Activated T-cell treated with anti-CD3 and anti-CD28 coated beads, Interleukin-2, amount 50 U/mL, for 48 hours (primary cell): ENCODE data around the gene FBXW7.

Experiments used
- DNase-seq, 2 experiments: peaks; one replicate each; pipeline ENCODE4 v3.0.0-alpha.2; 2020

The FBXW7 gene

DNA sequence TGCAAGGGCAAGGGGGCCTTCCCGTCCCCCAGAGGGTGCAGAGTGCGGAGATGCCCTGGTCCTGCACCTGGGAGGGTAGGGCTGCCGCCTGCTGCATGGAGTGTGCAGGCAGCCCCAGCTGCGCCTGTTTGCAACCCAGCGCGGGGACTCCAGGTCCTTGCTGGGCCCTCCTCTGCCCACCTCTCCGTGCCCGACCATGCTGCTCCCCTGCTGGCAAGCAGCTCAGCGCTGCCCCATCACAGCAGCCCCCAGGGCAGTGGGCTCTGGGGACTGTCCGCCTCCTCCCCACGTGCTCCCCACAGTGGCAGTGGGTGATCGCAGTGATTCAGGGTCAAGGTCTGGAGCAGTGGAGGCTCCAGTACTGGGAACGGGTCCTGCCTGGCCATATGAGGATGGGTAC lies 5.0 kb upstream of the FBXW7 start:
- DNase-seq, result no peak

DNA sequence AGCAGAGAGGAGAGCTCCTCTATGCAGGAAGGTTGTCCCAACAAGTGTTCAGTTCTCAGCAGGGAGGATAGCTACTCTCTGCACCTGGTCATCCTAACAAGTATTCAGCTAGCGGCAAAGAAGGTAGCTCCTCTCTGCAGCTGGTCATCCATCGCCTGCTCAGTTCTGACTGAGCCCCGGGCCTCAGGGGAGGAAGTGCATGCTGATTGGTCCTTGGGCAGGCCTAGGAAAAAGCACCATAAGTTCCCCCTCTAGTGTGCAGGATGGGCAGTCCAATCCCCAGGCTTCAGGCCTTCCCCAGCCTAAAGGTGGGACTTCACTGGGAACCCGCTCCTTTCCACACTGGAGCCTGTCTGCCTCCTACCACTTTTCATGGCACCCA lies 4.4 kb upstream of the FBXW7 start:
- no peak for DNase-seq

DNA sequence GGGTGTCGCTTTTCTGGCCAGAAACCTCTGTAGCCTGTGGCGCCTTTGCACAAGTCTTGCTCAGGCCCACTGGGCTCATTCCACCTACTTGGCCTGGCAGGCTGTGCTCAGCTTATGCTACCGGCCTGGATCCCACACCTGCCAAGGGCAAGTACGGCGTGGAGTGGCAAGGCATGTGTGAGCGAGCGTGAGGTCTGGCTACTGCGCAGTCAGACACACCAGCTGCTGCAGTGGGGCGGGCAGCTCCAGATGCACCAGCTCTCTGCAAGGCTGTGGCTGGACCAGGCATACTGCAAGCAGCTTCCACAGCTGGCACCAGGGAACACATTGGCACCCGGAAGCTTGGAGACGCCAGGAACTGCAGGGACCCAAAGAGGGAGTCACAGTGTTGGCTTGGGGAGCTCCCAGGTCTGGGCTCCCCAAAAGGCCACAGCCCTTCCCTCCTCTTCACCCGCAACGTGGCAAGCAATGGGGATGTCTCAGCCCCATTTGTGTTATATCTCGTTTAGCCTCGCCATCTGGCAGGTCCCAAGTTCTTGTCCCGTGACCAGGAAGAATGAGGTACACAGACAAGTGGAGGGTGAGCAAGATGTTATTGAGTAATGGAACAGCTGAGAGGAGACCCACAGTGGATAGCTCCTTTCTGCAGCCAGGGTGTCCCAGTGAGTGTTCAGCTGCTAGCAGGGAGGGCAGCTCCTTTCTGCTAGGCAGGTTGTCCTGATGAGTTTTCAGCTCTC lies 3.8 kb upstream of the FBXW7 start:
- no peak for DNase-seq

DNA sequence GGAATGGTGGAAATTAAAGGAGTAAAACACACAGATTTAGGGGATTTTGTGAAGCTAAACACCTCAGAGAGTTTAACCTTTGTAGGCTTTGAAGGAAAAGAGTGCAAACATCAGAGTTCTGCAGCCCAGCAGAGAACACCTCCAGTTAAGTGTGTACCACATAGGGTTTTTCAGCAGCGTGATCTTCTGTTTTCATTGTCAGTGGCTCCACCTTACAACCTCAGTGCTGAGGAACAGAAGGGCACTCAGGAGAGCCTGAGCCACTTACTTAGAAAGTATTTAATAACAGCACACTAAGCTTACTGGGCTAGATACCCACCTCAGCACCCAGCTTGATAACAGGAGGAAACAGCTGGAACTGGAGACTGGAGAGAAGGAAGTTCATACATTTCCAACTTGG lies 2.0 kb upstream of the FBXW7 start:
- no peak for DNase-seq

DNA sequence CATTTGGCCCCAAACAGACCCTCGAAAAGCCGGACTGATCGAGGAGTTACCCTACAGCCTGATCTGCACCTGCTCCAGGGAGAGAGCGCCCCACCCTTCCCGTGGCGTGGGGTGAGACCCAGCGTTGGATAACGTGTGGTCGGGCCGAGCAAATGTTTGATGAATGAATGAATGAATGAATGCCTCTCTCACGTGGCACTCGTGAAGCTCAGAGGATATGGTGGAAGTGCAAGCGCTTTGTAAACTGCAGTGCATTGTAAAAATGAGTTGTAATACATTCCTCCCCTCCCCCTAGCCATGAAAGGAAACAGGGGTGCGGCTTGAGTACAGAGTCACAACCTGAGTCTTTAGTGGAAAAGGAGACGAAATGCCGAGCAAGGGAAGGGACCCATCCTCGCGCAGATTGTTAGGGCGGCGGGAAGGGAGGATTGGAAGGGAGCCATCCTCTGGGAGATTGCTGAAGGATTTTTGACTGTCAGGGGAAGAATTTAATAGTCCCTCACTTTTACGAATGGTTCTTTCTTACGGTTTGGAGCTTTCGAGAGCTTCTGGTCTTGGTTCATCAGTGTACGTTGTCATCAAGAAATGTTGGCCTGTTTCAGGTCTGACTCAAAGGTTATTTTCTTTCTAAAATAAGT lies 772 bp upstream of the FBXW7 start:
- DNase-seq, result no peak

DNA sequence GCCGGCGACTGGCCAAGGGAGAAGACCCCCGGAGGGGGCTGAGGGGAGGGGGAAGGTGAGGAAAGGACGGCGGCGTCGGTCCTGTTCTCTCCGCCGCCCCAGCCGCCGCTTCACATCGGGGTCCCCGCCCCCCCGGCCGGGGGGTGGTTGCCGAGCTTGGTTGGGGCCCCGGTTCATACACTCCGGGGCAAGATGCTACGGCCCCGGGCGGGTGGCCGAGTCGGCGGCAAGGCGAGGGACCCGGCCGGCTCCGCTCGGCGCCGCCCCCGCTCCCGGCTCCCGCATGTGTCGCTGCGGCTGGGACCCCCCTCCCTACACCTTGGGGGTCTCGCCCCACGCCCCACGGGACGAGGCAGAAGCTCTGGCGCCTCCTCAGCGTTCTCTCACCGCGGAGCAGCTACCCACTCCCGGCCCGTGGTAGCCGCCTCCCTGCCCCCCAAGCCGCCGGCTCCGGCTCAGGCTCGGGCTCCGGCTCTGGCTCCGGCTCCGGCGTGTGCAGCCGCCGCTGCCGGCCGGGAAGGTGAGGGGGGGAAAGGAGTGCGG lies 461 bp downstream of the FBXW7 start:
- no peak for DNase-seq

DNA sequence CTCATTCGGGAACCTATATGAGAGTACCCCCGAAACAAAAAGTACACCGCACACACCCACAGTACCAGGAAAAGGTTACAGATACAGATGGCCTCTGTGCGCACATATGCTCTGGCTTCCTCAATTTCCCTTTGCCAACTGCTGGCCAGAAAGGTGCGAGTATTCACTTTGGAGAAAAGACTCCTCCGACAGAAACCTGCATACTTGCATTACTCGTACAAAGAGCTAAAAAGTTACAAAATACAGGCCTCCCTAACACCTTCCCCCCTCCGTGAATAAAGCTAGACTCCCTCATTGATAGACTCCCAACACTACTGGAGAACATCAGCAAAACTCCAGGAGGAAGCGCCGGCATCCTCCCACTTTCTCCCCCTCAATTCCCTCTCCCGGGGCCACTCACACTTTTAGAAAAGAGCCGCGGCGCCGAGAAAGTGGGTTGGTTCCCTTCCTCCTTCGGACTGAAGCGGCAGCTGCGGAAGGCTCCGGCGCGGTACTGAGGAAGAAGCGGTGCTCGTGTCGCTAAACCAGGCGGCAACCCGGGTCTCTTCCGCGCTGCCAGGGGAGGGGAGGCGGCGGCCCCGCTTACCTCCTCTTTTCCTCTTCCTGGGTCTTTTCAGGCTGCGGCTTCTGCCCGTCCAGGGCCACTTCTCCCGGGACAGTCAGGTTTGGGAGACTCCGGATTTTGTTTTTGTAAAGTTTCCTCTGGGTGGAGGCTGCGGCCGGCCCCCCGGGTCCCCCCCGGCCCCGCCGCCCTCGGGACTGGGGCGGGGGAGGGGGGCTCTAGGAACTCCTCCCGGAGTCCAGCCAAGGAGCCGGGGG lies 1.1 kb downstream of the FBXW7 start:
- DNase-seq, result peak; percentile 59 to 66

DNA sequence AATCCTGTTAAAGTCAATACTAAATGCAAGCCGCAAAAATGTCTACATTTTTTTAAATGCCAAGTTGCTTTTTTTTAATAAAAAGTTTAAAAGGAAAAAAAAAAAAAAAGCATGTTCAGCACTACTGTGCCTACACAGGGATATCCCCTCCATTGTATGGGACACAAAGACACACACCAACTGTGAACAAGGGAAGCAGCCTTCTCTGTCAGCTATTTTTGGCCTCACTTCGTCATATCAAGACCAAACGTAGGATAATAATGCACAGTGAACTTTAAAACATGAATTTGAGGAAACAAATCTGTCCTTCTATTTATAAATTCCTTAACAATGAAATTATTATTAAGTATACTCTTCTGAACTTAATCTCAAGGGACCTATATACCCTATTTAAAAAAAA lies 4.4 kb downstream of the FBXW7 start:
- DNase-seq, result no peak

DNA sequence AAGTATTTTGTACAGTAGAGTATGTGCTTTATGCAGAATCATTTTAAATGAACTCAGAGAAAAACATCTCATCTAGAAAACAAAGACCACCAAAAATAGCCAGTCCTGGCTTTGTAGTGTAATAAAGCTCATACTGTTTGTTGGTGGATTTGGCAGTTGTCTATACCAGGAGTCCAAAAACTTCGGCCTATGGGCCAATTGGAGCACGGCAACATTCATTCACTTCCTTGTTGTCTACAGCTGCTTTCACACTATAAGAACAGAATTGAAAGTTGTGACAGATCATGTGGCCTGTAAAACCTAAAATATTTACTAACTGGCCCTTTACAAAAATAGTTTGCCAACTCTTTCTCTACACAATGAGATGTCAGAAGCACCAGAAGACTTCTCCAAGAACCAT lies 5.3 kb downstream of the FBXW7 start:
- DNase-seq, result no peak

DNA sequence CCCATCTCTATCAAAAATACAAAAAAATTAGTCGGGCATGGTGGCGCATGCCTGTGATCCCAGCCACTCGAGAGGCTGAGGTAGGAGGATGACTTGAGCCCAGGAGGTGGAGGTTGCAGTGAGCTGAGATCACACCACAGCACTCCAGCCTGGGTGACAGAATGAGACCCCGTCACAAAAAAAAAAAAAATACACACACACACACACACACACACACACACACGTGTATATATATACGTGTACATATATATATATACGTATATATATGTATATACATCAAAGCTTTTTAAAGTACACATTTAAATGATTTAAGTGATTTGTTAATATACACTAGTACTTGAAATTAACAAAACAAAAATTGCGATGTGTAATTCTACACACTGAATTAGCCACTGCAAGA lies 6.0 kb downstream of the FBXW7 start:
- no peak for DNase-seq

DNA sequence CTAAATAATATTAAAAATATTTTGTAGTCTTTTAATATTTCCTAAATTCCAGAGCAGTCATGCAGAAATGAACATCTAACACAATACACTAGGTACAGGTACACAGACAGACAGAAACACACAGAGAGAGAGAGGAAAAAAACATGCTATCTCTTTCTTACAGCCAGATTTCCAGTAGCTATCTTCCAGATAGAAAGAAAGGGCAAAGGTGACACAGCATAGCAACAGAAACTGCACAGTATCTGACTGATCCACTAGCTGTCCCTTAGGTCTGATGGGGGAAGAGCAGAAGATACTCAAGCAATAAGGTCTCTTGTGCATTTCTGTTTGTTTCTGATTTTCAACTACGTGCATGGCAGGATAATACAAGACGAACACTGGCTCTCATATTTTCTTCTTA lies 7.8 kb downstream of the FBXW7 start:
- no peak for DNase-seq

DNA sequence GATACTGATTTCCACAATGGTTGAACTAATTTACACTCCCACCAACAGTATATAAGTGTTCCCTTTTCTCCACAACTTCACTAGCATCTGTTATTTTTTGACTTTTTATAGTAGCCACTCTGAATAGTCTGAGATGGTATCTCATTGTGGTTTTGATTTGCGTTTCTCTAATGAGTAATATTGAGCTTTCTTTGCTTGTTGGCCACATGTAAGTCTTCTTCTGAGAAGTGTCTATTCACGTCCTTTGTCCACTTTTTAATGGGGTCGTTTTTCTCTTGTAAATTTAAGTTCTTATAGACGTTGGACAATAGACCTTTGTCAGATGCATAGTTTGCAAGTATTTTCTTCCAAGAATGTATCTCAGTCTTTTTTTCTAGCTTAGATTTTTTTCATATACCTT lies 10.0 kb downstream of the FBXW7 start:
- DNase-seq, result no peak

DNA sequence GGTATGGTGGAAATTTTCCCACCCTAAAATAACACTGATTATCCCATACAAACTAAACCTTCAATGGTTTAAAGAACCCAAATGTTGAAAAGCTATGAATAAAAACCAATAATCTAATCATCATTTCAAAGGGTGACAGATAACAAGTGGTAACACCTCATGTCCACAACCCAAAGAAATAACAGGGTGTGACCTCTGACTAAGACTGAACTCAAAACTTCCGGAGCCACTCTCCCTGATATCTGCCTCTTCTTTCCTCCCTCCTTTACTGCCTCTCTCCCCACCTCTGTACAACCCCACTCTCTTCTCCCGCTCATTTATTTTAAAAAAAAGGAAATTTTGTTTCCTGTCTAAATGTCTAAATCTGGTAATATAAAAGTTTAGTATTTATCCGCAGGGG lies 11.5 kb downstream of the FBXW7 start:
- no peak for DNase-seq

DNA sequence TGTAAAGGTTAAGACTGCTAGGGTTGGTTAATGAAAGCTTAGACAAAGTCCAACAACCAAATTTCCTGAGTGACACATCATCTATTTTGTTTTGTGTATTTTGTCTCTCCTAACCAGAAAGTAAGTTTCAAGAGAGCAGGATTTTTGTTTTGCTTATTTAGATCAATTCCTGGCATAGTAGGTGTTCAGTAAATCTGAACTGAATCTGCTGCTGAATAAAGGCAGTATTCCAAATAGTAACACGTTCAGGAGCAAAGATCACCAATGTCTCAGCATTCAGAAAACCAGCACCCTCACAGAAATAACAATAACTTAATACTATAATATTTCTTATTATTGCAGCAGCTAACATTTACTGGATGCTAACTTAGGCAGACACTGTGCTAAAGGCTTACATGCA lies 12.2 kb downstream of the FBXW7 start:
- no peak for DNase-seq

DNA sequence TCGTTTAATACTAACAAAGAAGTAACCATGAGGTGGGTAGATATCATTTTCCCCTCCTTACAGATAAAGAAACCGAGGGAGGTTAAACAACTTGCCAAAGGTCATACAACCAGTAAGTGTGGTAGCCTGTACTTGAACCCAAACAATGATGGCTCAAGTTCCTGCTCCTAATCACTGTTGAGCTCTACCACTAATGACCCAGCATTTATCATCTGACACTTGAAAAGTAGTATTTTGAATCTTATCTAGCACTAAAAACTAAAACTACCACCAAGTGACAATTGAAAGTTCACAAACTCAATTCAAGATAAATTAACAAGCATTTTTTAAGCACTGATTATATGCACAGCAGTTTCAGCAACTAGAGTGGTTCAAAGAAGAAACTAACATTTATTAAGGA lies 13.1 kb downstream of the FBXW7 start:
- DNase-seq, result no peak

DNA sequence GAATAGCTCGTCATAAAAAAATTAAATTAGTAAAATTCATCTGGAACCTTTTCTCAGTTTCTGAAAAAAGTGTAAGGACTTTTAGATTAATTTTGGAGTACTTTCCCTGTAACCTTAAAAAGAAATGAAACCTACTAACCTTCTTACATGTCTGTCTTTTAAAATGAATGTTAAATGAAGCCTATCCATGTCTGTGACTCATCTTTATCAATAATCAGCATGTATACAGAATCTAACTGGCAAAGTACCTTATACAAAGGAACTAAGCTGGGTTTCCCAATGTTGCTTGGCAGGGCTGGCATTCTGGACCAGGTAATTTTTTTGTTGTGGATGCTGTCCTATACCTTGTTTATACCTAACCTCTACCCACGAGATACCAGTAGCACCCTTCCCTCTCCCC lies 13.6 kb downstream of the FBXW7 start:
- DNase-seq, result no peak

DNA sequence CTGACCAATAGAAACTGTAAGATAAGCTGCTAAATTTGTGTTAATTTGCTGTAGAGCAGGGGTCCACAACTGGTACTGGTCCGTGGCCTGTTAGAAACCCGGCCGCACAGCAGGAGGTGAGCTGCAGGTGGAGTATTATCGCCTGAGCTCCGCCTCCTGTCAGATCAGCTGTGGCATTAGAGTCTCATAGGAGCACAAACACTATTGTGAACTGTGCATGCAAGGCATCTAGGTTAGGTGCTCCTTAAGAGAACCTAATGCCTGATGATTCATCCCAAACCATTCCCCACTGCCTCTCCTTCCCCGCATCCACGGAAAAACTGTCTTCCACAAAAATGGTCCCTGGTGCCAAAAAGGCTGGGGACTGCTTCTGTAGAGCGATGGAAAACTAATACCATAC lies 19.7 kb downstream of the FBXW7 start:
- no peak for DNase-seq

DNA sequence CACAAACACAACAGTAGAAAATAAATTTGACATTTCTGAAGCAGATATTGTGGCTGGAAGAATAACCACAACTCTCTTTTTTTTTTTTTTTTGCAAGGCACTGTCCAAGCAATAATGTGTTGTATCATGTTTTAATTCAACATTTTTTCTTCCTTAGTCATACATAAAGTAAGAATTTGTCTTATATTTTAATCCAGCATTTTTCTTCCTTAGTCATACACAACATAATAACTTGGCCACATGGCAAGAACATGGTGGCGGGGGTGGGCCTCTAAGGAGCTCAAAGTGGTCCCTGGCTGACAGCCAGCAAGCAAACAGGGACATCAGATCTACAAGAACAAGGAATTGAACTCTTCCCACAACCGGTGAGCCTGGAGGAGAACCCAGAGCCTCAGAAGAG lies 20.2 kb downstream of the FBXW7 start:
- no peak for DNase-seq

DNA sequence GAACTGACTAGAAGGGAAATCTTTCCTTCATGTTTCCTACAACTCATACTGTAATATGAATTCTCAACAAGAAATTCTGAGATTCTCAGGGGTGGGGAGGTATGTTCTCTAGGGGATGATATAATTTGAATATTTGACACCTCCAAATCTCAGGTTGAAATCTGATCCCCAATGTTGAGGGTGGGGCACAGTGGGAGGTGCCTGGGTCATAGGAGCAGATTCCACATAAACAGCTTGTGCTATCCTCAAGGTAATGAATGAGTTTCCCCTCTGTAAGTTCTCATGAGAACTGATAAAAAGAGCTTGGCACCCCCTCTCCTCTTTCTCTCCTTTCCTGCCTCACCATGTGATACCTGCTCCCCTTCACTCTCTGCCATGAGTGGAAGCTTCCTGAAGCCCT lies 21.5 kb downstream of the FBXW7 start:
- no peak for DNase-seq

DNA sequence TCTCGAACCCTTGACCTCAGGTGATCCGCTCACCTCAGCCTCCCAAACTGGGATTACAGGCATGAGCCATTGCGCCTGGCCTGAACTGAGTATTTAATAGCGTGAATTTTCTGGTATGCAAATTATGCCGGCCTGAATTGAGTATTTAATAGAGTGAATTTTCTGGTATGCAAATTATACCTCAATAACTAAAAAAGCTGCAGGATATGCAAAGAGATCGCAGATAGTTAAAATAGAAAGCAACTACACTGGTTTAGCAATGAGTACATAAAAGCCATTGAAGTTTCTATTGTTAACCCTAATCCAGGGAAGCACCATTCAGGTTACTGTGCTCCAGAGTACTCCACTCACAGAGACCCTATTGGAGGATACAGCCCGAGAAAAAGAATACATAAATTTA lies 22.8 kb downstream of the FBXW7 start:
- DNase-seq, result no peak

DNA sequence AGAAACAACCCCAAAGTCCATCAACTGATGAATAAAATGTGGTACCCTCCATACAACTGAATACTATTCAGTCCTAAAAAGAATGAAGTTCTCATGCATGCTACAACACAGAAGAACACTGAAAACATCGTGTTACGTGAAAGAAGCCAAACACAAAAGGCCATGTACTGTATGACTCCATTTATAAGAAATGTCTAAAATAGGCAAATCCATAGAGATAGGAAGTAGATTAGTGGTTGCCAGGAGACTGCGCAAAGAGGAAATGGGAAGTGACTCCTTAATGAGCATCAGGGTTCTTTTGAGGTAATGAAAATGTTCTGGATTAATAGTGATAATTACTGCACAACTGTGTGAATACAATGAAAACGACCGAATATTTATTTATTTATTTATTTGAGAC lies 23.4 kb downstream of the FBXW7 start:
- DNase-seq, result no peak

DNA sequence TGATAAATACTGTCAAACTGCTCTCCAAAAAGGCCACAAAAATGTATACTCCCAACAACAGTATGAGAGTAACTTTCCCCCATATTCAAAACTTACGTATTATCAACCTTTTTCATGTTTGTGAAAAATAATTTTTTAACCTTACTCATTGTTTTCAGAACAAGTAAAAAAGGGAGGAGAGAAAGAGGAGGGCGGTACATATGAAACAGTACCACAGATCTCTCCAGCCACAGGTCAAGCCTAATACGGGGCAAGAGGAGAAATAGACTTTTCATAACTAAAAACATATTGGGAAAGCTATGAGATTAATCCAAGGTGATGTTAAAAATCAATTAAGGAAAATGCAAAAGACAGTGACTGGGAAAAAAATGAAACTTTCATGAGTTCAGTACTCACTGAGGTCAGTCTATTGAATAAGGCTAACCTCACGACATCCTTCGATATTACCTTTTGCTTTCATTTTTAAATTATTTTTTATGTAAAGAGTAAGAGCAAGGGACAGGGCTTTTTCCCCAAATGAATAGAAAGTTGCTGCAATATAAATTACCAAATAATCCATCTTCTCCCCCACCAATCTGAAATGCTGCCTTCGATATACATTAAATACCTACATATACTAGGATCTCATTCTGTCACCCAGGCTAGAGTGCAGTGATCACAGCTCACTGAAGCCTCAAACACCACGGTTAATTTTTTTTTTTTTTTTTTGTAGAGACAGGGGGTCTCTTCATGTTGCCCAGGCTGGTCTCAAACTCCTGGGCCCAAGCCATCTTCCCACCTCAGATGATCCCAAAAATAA lies 25.3 kb downstream of the FBXW7 start:
- no peak for DNase-seq

DNA sequence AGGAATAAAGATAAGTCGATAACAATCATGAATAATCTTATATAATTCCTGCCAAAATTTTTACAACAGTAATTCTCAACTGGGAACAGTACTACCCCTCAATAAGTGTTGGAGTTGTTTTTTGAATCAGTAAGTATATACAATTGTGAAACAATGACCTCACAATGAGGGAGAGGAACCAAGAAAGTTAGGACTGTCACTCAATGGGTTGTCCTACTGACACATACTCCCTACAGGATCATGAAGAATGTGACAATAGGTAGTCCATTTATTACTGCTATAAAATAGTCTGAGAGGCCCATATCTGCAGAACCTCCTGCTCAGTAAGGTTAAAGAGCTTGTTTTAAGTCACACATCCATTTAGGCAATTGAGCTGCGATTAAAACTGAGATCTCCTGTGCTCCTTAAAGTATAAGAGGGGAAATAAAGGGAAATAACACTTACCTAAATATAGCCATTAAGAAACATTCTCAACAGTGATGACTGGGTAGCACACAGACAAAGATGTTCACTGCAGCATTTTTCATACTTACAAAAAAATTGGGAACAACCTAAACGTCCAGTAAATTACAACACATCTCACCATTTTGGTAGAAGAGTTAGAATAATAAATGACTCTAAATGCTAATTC lies 26.2 kb downstream of the FBXW7 start:
- no peak for DNase-seq
